Measurements from ENCODE around the gene CXCR3. TPM values are rescaled to one million over a fixed set of nuclear protein-coding genes. Genes with fewer than 3 reads are reported as not detected.

Gene CXCR3
- total and polyA plus RNA-seq, 10 of the 15 experiments (the other 5 are each of a cell fraction or from before 2014, with no cell fraction given): 1.4 to 48.2 (median 15.7) TPM

GRCh38 chrX:71632923-71633657 is 14.8 kb upstream of the CXCR3 start:
- POLR2A ChIA-PET: interaction anchor here (2.5 to 3.1 kb wide), 2 partner anchors 11 to 15 kb away, joined by 10 to 17 read pairs; partner anchors contain the start of gene CXCR3
- no TSS peak for BruUV-seq (replicated peaks)
- peak; percentile 57 for ATAC-seq
- no peaks in the 10 kb centered on the region for H3K79me2 ChIP-seq (ENCODE audit: control insufficient read depth, insufficient read depth, low read length)
- SMC1A ChIA-PET (ENCODE audit: uncharacterized antibody, unreplicated experiment): interaction anchor here (1.0 to 8.9 kb wide), 3 partner anchors 12 to 69 kb away, joined by 3 to 119 read pairs (median 4); partner anchors contain the start of gene CXCR3
- no peak overlapping the region for H3K9ac ChIP-seq (ENCODE audit: control insufficient read depth, insufficient read depth, low read length)
- H3K36me3 ChIP-seq (ENCODE audit: control insufficient read depth in 2 of 2, insufficient read depth in 2 of 2, low read length in 1 of 2): no peaks in the 10 kb centered on the region
- intact Hi-C loops (cut with micrococcal nuclease; ENCODE audit: unreplicated experiment) (loop anchor here (1.0 kb wide), 2 partner anchors 11 to 15 kb away; partner anchors contain the start of gene CXCR3), in situ Hi-C loops (cut with MboI) (no loop called here)
- H3K9me3 ChIP-seq (replicated peaks; ENCODE audit: control insufficient read depth, insufficient read depth, low read length): no peaks in the 10 kb centered on the region
- CTCF ChIA-PET: interaction anchor here (0.9 to 1.7 kb wide), 4 partner anchors 11 to 17 kb away, joined by 3 to 5 read pairs (median 4); partner anchors contain the start of gene CXCR3
- H4K20me1 ChIP-seq (ENCODE audit: control insufficient read depth, insufficient read depth): no peaks in the 10 kb centered on the region
- H3K4me2 ChIP-seq (ENCODE audit: control insufficient read depth, insufficient read depth): no peak overlapping the region
- H3K27me3 ChIP-seq (replicated peaks in 1 of 2; ENCODE audit: control insufficient read depth in 2 of 2, insufficient read depth in 2 of 2, low read length in 1 of 2): no peaks in the 10 kb centered on the region
- peaks cover 34% of the 10 kb centered on the region for H3K4me1 ChIP-seq (ENCODE audit: control insufficient read depth, insufficient read depth, low read length)
- peak; percentile 41 for FAIRE-seq
- 57% methylated on average over 10 of the region's 10 CpGs for WGBS (ENCODE audit: insufficient coverage, insufficient replicate concordance, low lambda C conversion rate, missing lambda C conversion rate)
- no peak overlapping the region for H3K4me3 ChIP-seq
- 0 out of 2 replicates have a peak overlapping the region, but pooled peaks have one; percentile 33 for H3K27ac ChIP-seq (ENCODE audit: control insufficient read depth, insufficient read depth)
- no peak overlapping the region; the same call in 1 of the 2 replicates for H2AFZ ChIP-seq (ENCODE audit: control insufficient read depth, low read depth, low read length)
- RAD21 ChIA-PET (ENCODE audit: unreplicated experiment): interaction anchor here (0.8 to 4.8 kb wide), 4 partner anchors 10 to 18 kb away, joined by 3 to 24 read pairs (median 6); partner anchors contain the start of gene CXCR3
- no peak for DNase-seq (ENCODE audit: low read depth, low spot score)
- TF ChIP-seq PAX5 (IDR thresholded peaks at IDR 0.05; ENCODE audit: borderline replicate concordance, low read depth, low read length) (no peak), MTA2 (IDR thresholded peaks at IDR 0.05; ENCODE audit: low read depth) (peak; percentile 70; the same call in 1 of the 2 replicates), BHLHE40 (IDR thresholded peaks at IDR 0.05; ENCODE audit: borderline replicate concordance in 1 of 2, low read depth in 2 of 2, low read length in 1 of 2) (no peak), JUNB (IDR thresholded peaks at IDR 0.05) (peak; percentile 63), SIN3A (IDR thresholded peaks at IDR 0.05; ENCODE audit: low read depth, low read length) (no peak), FOXM1 (IDR thresholded peaks at IDR 0.05; ENCODE audit: low read depth, low read length) (no peak; the same call in 1 of the 2 replicates), BRCA1 (IDR thresholded peaks at IDR 0.05; ENCODE audit: low read depth, low read length) (no peak), NR2F1 (conservative IDR thresholded peaks at IDR 0.05) (peak; percentile 96), SKIL (IDR thresholded peaks at IDR 0.05; ENCODE audit: low read depth, poor library complexity, severe bottlenecking) (no peak), KAT2A (conservative IDR thresholded peaks at IDR 0.05; ENCODE audit: control insufficient read depth, low read depth, low read length) (no peak), IKZF2 (IDR thresholded peaks at IDR 0.05) (peak in 1 of 2 experiments; percentile 41; a peak in 1 of 4 replicates), RUNX3 (IDR thresholded peaks at IDR 0.05; ENCODE audit: low read length) (peak; percentile 19; the same call in 1 of the 2 replicates), SMAD1 (IDR thresholded peaks at IDR 0.05; ENCODE audit: low read depth, partially characterized antibody) (no peak), TCF12 (IDR thresholded peaks at IDR 0.05; ENCODE audit: low read depth, low read length) (0 out of 2 replicates have a peak, but pooled peaks have one; percentile 34), EP300 (IDR thresholded peaks at IDR 0.05; ENCODE audit: borderline replicate concordance in 1 of 2, control insufficient read depth in 1 of 2, low read depth in 2 of 2, low read length in 2 of 2) (0 out of 4 replicates have a peak, but pooled peaks of 1 of the 2 experiments have one; percentile 15), ATF2 (IDR thresholded peaks at IDR 0.05; ENCODE audit: low read length) (peak; percentile 52), ATF7 (IDR thresholded peaks at IDR 0.05; ENCODE audit: low read depth) (peak; percentile 61), EED (IDR thresholded peaks at IDR 0.05; ENCODE audit: low read depth) (0 out of 2 replicates have a peak, but pooled peaks have one; percentile 19), CREM (IDR thresholded peaks at IDR 0.05; ENCODE audit: low read depth) (0 out of 2 replicates have a peak, but pooled peaks have one; percentile 37), MEF2B (IDR thresholded peaks at IDR 0.05; ENCODE audit: partially characterized antibody, poor library complexity, severe bottlenecking) (peak; percentile 73)
